H1 (cell line): ENCODE results near the gene RER1. TPM values are rescaled to one million over a fixed set of nuclear protein-coding genes. Genes with fewer than 3 reads are reported as not detected.
A peak's percentile ranks its signal among the peaks of the same experiment; 100 is the strongest.

Experiments
- CTCF ChIA-PET: fragments of 300-600 bp; sonication (Branson Sonifier 250); formaldehyde crosslinking; loops from one replicate; lab custom pipeline; 2021; ENCODE audit not compliant: partially characterized antibody; lab: Charles Lee
- POLR2A ChIA-PET: fragments of 300-600 bp; sonication (Branson Sonifier 250); formaldehyde crosslinking; loops from one replicate; lab custom pipeline; 2021; ENCODE audit warnings: inconsistent platforms; ENCODE audit not compliant: partially characterized antibody; lab: Charles Lee
- DNase-seq, 2 experiments: peaks; one replicate each; pipeline versions ENCODE4 v3.0.0 to v3.0.0-alpha.2; 2010 to 2022; ENCODE audit warnings: low spot score in 2 of 2, low read depth in 1 of 2, mixed read lengths in 1 of 2
- FAIRE-seq: peaks from 2 replicates; lab custom pipeline; 2011; peaks lifted over from hg19 to GRCh38; lab: Jason Lieb, UNC
- H2AFZ ChIP-seq: 2 replicates; pipeline ENCODE4 v1.8.1; 2012; ENCODE audit warnings: low read length, inconsistent platforms
- H2AK5ac ChIP-seq: 2 replicates; pipeline ENCODE4 v1.6.1; 2013; ENCODE audit warnings: low read depth, low read length
- H2BK120ac ChIP-seq: replicated peaks from 2 replicates; pipeline ENCODE3; 2013; ENCODE audit warnings: low read depth, low read length, inconsistent platforms
- H2BK12ac ChIP-seq: 2 replicates; pipeline ENCODE4 v1.6.1; 2013; ENCODE audit warnings: low read depth, low read length
- H2BK15ac ChIP-seq: 2 replicates; pipeline ENCODE4 v1.6.1; 2013; ENCODE audit warnings: low read length
- H2BK20ac ChIP-seq: 2 replicates; pipeline ENCODE4 v1.6.1; 2013; ENCODE audit warnings: low read length
- H2BK5ac ChIP-seq: 2 replicates; pipeline ENCODE4 v1.6.1; 2013; ENCODE audit warnings: low read depth, low read length
- H3K14ac ChIP-seq: 2 replicates; pipeline ENCODE4 v1.6.1; 2013; ENCODE audit warnings: inconsistent platforms; ENCODE audit not compliant: insufficient read length
- H3K18ac ChIP-seq: 2 replicates; pipeline ENCODE4 v1.6.1; 2013; ENCODE audit warnings: low read length; ENCODE audit errors: extremely low read depth
- H3K23ac ChIP-seq: 2 replicates; pipeline ENCODE4 v1.6.1; 2013; ENCODE audit warnings: inconsistent platforms; ENCODE audit not compliant: insufficient read length
- H3K23me2 ChIP-seq: 2 replicates; pipeline ENCODE4 v1.6.1; 2013; ENCODE audit warnings: low read depth, low read length
- H3K27ac ChIP-seq: 2 replicates; pipeline ENCODE4 v1.6.1; 2011; ENCODE audit warnings: low read depth, low read length, inconsistent platforms
- H3K27me3 ChIP-seq, 4 experiments: replicated peaks in 1 of 4; 1 replicate in 1 of 4; 2 replicates in 3 of 4; pipeline versions ENCODE4 v1.6.1 to v1.8.1; 2011 to 2013; ENCODE audit warnings: low read length in 3 of 4, mild to moderate bottlenecking in 3 of 4, inconsistent platforms in 2 of 4, mixed read lengths in 2 of 4, moderate library complexity in 1 of 4; ENCODE audit not compliant: control insufficient read depth in 3 of 4, insufficient read depth in 3 of 4; ENCODE audit errors: extremely low read depth in 1 of 4
- H3K36me3 ChIP-seq, 4 experiments: 2 replicates each; pipeline versions ENCODE4 v1.6.1 to v1.8.1; 2011 to 2013; ENCODE audit warnings: mild to moderate bottlenecking in 4 of 4, low read length in 3 of 4, moderate library complexity in 2 of 4, control low read depth in 1 of 4, inconsistent platforms in 1 of 4; ENCODE audit not compliant: insufficient read depth in 4 of 4, control insufficient read depth in 2 of 4
- H3K4ac ChIP-seq: replicated peaks from 2 replicates; pipeline ENCODE3; 2013; ENCODE audit warnings: low read length, low read depth, mixed read lengths, inconsistent platforms; ENCODE audit not compliant: insufficient read length
- H3K4me1 ChIP-seq, 4 experiments: replicated peaks in 1 of 4; 1 replicate in 1 of 4; 2 replicates in 3 of 4; pipeline versions ENCODE4 v1.6.1 to v1.8.1; 2011 to 2013; ENCODE audit warnings: low read length in 3 of 4, inconsistent platforms in 2 of 4, mixed read lengths in 1 of 4; ENCODE audit not compliant: insufficient read depth in 4 of 4, control insufficient read depth in 3 of 4
- H3K4me2 ChIP-seq, 2 experiments: 2 replicates each; pipeline versions ENCODE4 v1.6.1 to v1.8.1; 2011 to 2013; ENCODE audit warnings: low read depth in 2 of 2, low read length in 2 of 2, control low read depth in 1 of 2, inconsistent platforms in 1 of 2, mild to moderate bottlenecking in 1 of 2; ENCODE audit not compliant: insufficient read depth in 1 of 2
- H3K4me3 ChIP-seq, 4 experiments: fragments of 200-600, 300-600 bp in 1 of 4; sonication (generic), shearing (Covaris generic), sonication (Bioruptor Twin) in 1 of 4; 2 replicates each; pipeline versions ENCODE4 v1.5.1 to v1.8.1; 2011 to 2016; ENCODE audit warnings: low read length in 4 of 4, low read depth in 3 of 4, control low read depth in 2 of 4, inconsistent platforms in 2 of 4, mild to moderate bottlenecking in 2 of 4, mixed read lengths in 1 of 4, moderate library complexity in 1 of 4; ENCODE audit not compliant: insufficient read depth in 2 of 4; ENCODE audit errors: extremely low read depth in 1 of 4
- H3K56ac ChIP-seq: replicated peaks from 2 replicates; pipeline ENCODE3; 2013; ENCODE audit warnings: low read depth, mild to moderate bottlenecking, mixed read lengths, low read length, inconsistent platforms; ENCODE audit not compliant: insufficient read length
- H3K79me1 ChIP-seq: 2 replicates; pipeline ENCODE4 v1.6.1; 2013; ENCODE audit warnings: low read depth, low read length, control low read depth
- H3K79me2 ChIP-seq, 2 experiments: 2 replicates each; pipeline versions ENCODE4 v1.6.1 to v1.8.1; 2012 to 2013; ENCODE audit warnings: low read length in 2 of 2, mild to moderate bottlenecking in 2 of 2, inconsistent platforms in 1 of 2; ENCODE audit not compliant: insufficient read depth in 2 of 2, control insufficient read depth in 1 of 2
- H3K9ac ChIP-seq, 4 experiments: replicated peaks in 1 of 4; 1 replicate in 1 of 4; 2 replicates in 3 of 4; pipeline versions ENCODE4 v1.6.1 to v1.8.1; 2011 to 2013; ENCODE audit warnings: low read depth in 3 of 4, low read length in 3 of 4, control low read depth in 2 of 4, mild to moderate bottlenecking in 2 of 4, moderate library complexity in 2 of 4, inconsistent platforms in 1 of 4; ENCODE audit errors: extremely low read depth in 1 of 4
- H3K9me3 ChIP-seq, 2 experiments: 2 replicates each; pipeline versions ENCODE4 v1.6.1 to v1.8.1; 2012 to 2013; ENCODE audit warnings: mild to moderate bottlenecking in 2 of 2, moderate library complexity in 2 of 2, control low read depth in 1 of 2, inconsistent platforms in 1 of 2, low read depth in 1 of 2, low read length in 1 of 2, mixed read lengths in 1 of 2; ENCODE audit not compliant: insufficient read depth in 2 of 2
- H4K20me1 ChIP-seq, 2 experiments: replicated peaks in 1 of 2; 2 replicates each; pipeline versions ENCODE3 to v1.8.1; 2011 to 2013; ENCODE audit warnings: inconsistent platforms in 2 of 2, low read length in 2 of 2, mild to moderate bottlenecking in 1 of 2; ENCODE audit not compliant: insufficient read depth in 2 of 2, control insufficient read depth in 1 of 2
- H4K5ac ChIP-seq: 2 replicates; pipeline ENCODE4 v1.6.1; 2013; ENCODE audit warnings: low read length, low read depth, mixed read lengths, inconsistent platforms; ENCODE audit not compliant: insufficient read length
- H4K8ac ChIP-seq: 2 replicates; pipeline ENCODE4 v1.8.0; 2013; ENCODE audit warnings: mild to moderate bottlenecking, moderate library complexity, low read length, inconsistent platforms; ENCODE audit not compliant: insufficient read depth; ENCODE audit errors: extremely low read depth
- H4K91ac ChIP-seq: replicated peaks from 2 replicates; pipeline ENCODE3; 2013; ENCODE audit warnings: low read length, mixed read lengths, inconsistent platforms; ENCODE audit not compliant: insufficient read length
- CHD1 ChIP-seq: IDR thresholded peaks from 2 replicates; pipeline ENCODE4 v1.6.1; 2012; ENCODE audit warnings: low read depth, low read length, improper control_type of control experiment
- CHD2 ChIP-seq: IDR thresholded peaks from 2 replicates; pipeline ENCODE4 v1.6.1; 2012; ENCODE audit warnings: low read length, improper control_type of control experiment
- GABPA ChIP-seq: IDR thresholded peaks from 2 replicates; pipeline ENCODE4 v1.6.1; 2011; ENCODE audit warnings: mild to moderate bottlenecking, low read length, moderate library complexity, borderline replicate concordance; ENCODE audit not compliant: insufficient read depth
- HDAC2 ChIP-seq, 2 experiments: fragments of 300-600 bp in 1 of 2; sonication (generic) in 1 of 2; IDR thresholded peaks; 2 replicates each; pipeline ENCODE4 v1.6.1; 2011 to 2012; ENCODE audit warnings: low read depth in 2 of 2, low read length in 2 of 2, mild to moderate bottlenecking in 2 of 2, moderate library complexity in 2 of 2, borderline replicate concordance in 1 of 2, inconsistent platforms in 1 of 2
- NANOG ChIP-seq: IDR thresholded peaks from 2 replicates; pipeline ENCODE4 v1.6.1; 2011; ENCODE audit warnings: low read length, low read depth, mild to moderate bottlenecking, inconsistent platforms; ENCODE audit not compliant: insufficient read depth, poor library complexity, severe bottlenecking
- POLR2A ChIP-seq, 2 experiments: IDR thresholded peaks; 1 replicate in 1 of 2; 2 replicates in 1 of 2; pipeline ENCODE4 v1.6.1; 2011; ENCODE audit warnings: low read depth in 2 of 2, low read length in 2 of 2, mild to moderate bottlenecking in 2 of 2; ENCODE audit errors: control extremely low read depth in 1 of 2
- SIN3A ChIP-seq, 2 experiments: IDR thresholded peaks in 1 of 2; conservative IDR thresholded peaks in 1 of 2; 2 replicates each; pipeline ENCODE4 v1.6.1; 2011 to 2012; ENCODE audit warnings: low read length in 2 of 2, improper control_type of control experiment in 1 of 2, low read depth in 1 of 2, mild to moderate bottlenecking in 1 of 2
- SIRT6 ChIP-seq: IDR thresholded peaks from one replicate; pipeline ENCODE4 v1.7.1; 2012; ENCODE audit warnings: low read length, inconsistent platforms
- SP2 ChIP-seq: IDR thresholded peaks from 2 replicates; pipeline ENCODE4 v1.6.1; 2012; ENCODE audit warnings: mild to moderate bottlenecking, low read length, inconsistent platforms
- SUZ12 ChIP-seq: fragments of 200-600 bp; sonication (generic); IDR thresholded peaks from 2 replicates; pipeline ENCODE4 v1.6.1; 2012; ENCODE audit warnings: mild to moderate bottlenecking, inconsistent platforms, low read length, moderate library complexity, mixed read lengths
- TBP ChIP-seq: IDR thresholded peaks from 2 replicates; pipeline ENCODE4 v1.6.1; 2011; ENCODE audit warnings: low read depth, low read length, improper control_type of control experiment
- whole genome bisulfite sequencing, 2 experiments: shearing (Covaris generic) in 1 of 2; methylation state at CpG; one replicate each; pipeline versions ENCODE4 v1.1.6 to v1.1.7; 2013 to 2015; ENCODE audit warnings: low lambda C conversion rate in 2 of 2, mixed read lengths in 2 of 2, inconsistent platforms in 1 of 2, low coverage in 1 of 2, missing lambda C conversion rate in 1 of 2; ENCODE audit not compliant: insufficient replicate concordance in 2 of 2, insufficient coverage in 1 of 2, insufficient read length in 1 of 2; ENCODE audit errors: extremely low coverage in 1 of 2, missing lambda C conversion rate in 1 of 2; 5-methylcytosine and 5-hydroxymethylcytosine counted together
- polyA plus RNA-seq, 7 experiments: library from polyadenylated mRNA; depleted of rRNA in 3 of 7; stranded (reverse) in 5 of 7; unstranded in 2 of 7; fragments of >200 nt in 5 of 7; fragments of 200-250 nt in 2 of 7; gene quantifications; 1 replicate in 5 of 7; 2 replicates in 1 of 7; 4 replicates in 1 of 7; pipeline versions ENCODE4 v1.2.1 to v1.2.3, GENCODE V29; 2011 to 2013; ENCODE audit warnings: missing spikeins in 2 of 7, mixed read lengths in 2 of 7
- total RNA-seq: library from RNA; stranded (reverse); fragmentation: NEBNext Ultra II Directional; extraction: Animal tissue kit (Norgen Biotek cat#: 25700); gene quantifications from 2 replicates; pipeline ENCODE4 v1.2.1, GENCODE V29; 2021

RER1 gene
- total and polyA plus RNA-seq, 2 of the 8 experiments (the other 6 are each of a cell fraction or from before 2014, with no cell fraction given) = 102 to 134 TPM

- H3K56ac ChIP-seq = no peak overlapping the region
- H4K91ac ChIP-seq = no peak overlapping the region
- no peak overlapping the region for H3K23ac ChIP-seq
- H3K14ac ChIP-seq = no peak overlapping the region
- no peaks in the 10 kb centered on the region for H3K27me3 ChIP-seq
- H2BK5ac ChIP-seq = no peak overlapping the region
- H3K23me2 ChIP-seq = peaks cover 6% of the 10 kb centered on the region; the same call in 1 of the 2 replicates
- DNase-seq (no peak), FAIRE-seq (no peak)
- H2BK20ac ChIP-seq = no peak overlapping the region
- peaks cover 12% of the 10 kb centered on the region for H3K79me1 ChIP-seq
- POLR2A ChIA-PET = interaction anchor here (1.2 to 4.1 kb wide), 3 partner anchors 7 to 12 kb away, joined by 5 to 29 read pairs (median 29); no protein-coding TSS in a partner anchor
- no peak overlapping the region for H3K27ac ChIP-seq
- H4K8ac ChIP-seq = peak overlapping the region; percentile 54; the same call in 1 of the 2 replicates
- CTCF ChIA-PET = interaction anchor here (1.0 to 2.7 kb wide), 3 partner anchors 12 to 14 kb away, joined by 3 to 18 read pairs (median 4); no protein-coding TSS in a partner anchor
- no peak overlapping the region for H3K9ac ChIP-seq
- H3K18ac ChIP-seq = no peak overlapping the region
- no peak overlapping the region for H3K4me2 ChIP-seq
- 93% methylated on average over 10 of the region's 10 CpGs; no CpG with 5 or more reads in 1 of the 2 experiments for WGBS, 2 experiments
- H3K9me3 ChIP-seq = no peaks in the 10 kb centered on the region
- no peak overlapping the region for H4K5ac ChIP-seq
- no peak overlapping the region for H3K4ac ChIP-seq
- no peak overlapping the region for H3K4me3 ChIP-seq
- no peak overlapping the region for H2BK15ac ChIP-seq
- no peak overlapping the region for H2BK120ac ChIP-seq
- TF ChIP-seq CHD1 = no peak
- no peak for TF ChIP-seq NANOG
- no peak for TF ChIP-seq CHD2
- TF ChIP-seq HDAC2 (IDR thresholded peaks at IDR 0.05; ENCODE audit: borderline replicate concordance in 1 of 2, low read depth in 2 of 2, low read length in 2 of 2) = no peak
- no peak for TF ChIP-seq POLR2A (IDR thresholded peaks at IDR 0.05; ENCODE audit: control extremely low read depth in 1 of 2, low read depth in 2 of 2, low read length in 2 of 2)
- TF ChIP-seq SUZ12 = no peak
- TF ChIP-seq GABPA = no peak
- no peak for TF ChIP-seq SIRT6
- no peak for TF ChIP-seq SP2
- TF ChIP-seq SIN3A (conservative IDR thresholded peaks at IDR 0.05 in 1 of 2, IDR thresholded peaks at IDR 0.05 in 1 of 2; ENCODE audit: low read depth in 1 of 2, low read length in 2 of 2) = no peak
- TF ChIP-seq TBP = no peak
- peaks cover 0 to 9% (median 2%) of the 10 kb centered on the region in 4 experiments; a peak in 6 of 7 replicates for H3K4me1 ChIP-seq
- no peak overlapping the region for H2BK12ac ChIP-seq
- H3K36me3 ChIP-seq = peaks cover 3 to 32% (median 15%) of the 10 kb centered on the region in 4 experiments; a peak in 7 of 8 replicates
- H4K20me1 ChIP-seq = peaks cover 7 to 11% of the 10 kb centered on the region in 2 experiments
- no peak overlapping the region for H2AFZ ChIP-seq
- peaks cover 4 to 35% of the 10 kb centered on the region in 2 experiments; a peak in 3 of 4 replicates for H3K79me2 ChIP-seq
- H2AK5ac ChIP-seq = no peak overlapping the region
Measured at GRCh38 chr1:2395245-2395644, 3.6 kb downstream of the RER1 start.
